Measurements from ENCODE around the gene RNU1-4.
"Not testable (repeated sequence)": the region's sequence is repeated elsewhere in the genome, so short reads cannot be mapped to it uniquely, and the experiment has no call there.

Gene RNU1-4

DNA sequence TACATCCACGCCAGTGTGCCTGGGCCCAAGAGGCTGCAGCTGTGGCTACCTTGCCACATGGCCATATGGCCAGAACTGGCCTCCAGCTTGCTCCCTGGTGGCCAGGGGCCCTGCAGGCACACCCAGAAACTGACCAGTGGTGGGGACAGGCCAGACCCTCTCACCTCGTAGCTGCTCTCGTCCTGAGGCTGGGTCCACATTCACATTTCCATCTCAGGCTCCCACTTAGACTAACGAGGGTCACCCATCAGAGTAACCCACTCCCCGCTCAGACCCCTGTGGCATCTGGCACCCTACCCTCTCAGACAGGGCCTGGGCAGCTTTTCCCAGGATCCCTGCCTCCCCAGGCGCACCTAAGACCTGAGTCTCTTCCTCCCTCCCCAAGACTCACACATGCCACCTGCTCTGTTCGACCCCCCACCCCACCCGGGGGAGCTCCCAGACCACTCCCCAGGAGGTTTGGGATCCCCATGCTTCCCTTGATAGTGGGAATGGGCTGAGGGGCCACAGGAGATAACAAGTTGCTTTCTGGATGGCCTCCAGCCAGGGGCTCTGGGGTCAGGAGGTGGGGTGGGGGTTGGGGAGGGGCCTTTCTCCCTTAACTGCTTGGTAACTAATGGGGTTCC lies 21.3 kb upstream of the RNU1-4 start:
- H3K4me3 ChIP-seq (ENCODE audit: low read depth, low read length) = peak overlapping the region; percentile 5
- TF ChIP-seq, protein P1, sequence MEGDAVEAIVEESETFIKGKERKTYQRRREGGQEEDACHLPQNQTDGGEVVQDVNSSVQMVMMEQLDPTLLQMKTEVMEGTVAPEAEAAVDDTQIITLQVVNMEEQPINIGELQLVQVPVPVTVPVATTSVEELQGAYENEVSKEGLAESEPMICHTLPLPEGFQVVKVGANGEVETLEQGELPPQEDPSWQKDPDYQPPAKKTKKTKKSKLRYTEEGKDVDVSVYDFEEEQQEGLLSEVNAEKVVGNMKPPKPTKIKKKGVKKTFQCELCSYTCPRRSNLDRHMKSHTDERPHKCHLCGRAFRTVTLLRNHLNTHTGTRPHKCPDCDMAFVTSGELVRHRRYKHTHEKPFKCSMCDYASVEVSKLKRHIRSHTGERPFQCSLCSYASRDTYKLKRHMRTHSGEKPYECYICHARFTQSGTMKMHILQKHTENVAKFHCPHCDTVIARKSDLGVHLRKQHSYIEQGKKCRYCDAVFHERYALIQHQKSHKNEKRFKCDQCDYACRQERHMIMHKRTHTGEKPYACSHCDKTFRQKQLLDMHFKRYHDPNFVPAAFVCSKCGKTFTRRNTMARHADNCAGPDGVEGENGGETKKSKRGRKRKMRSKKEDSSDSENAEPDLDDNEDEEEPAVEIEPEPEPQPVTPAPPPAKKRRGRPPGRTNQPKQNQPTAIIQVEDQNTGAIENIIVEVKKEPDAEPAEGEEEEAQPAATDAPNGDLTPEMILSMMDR (IDR thresholded peaks at IDR 0.05; ENCODE audit: borderline replicate concordance, insufficient read depth, low read depth, low read length) = no peak

DNA sequence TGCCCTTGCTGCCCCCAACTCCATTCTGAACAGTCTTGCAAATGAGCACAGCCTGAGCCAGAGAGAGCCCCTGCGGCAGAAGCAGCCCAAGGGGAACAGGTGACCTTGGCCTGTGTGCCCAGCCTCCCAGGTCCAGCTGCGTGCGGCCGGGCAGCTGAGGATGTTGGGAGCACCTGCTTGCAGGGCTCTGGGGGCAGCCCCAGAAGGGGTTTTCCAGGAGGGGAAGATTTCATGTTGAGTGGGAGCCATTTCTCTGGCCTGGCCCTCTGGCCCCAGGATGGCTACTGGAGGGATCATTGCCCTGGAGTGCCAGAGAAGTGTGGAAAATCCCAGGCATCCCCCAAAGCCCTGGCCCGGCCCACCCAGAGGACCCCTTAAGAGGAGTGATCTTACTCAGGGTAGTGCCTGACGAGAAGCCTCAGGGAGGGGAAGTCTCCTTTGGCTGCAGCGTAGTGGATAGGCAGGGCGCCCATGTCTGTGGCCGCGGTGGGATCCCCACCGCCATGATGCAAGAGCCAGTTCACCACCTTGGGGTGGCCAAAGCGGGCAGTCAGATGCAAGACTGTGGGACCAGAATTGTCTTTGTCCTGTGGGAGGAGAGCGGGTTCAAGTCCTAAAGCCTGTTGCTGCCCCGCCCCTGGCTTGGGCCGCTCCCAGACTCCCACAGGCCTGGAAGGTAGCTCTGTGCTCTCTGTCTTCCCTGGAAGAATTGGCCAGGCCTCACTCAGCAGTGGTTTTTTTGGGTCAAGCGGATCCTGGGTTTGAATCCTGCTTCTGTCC lies 20.6 kb upstream of the RNU1-4 start:
- TF ChIP-seq, protein P1 (IDR thresholded peaks at IDR 0.05; ENCODE audit: borderline replicate concordance, insufficient read depth, low read depth, low read length) = no peak

DNA sequence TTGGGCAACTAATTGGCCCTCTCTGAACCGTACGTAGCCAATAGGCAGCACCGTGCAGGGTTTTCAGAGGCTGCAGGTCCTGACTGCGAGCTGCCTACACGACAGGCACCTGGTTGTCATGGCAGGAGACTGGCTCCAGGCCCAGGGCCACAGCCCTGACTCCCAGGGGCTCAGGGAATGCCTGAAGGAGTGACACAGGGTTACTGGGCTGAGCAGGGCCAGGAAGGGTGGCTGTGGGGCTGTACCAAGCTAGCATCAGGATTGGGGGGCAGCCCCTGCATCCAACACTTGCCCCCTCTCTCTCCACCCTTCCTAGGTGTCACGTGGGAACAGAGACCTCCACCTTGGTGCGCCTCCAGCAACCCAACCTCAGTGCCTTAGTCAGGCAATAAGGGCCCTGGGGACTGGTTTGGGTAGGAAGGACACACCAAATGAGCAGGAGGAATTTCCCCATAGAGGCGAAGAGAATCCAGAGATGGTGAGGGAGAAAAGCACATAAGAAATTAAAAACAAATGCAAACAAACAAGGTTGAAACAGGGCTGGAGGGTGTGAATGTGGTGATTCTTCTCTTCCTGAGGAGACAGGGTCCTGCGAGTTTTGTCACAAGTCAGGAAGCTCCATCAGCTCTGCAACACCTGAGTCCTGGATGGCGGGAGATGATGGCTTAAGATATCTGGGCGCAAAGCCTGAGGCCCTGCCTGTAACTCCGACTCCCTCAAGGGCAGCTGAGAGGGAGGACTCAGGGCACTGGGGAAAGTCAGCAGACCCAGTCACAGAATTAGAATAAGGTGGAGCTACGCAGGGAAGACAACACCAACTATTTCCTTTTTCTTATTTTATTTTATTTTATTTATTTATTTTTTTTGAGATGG lies 19.7 kb upstream of the RNU1-4 start:
- no peak overlapping the region for H3K4me3 ChIP-seq (ENCODE audit: low read depth, low read length)
- TF ChIP-seq, protein P1 (IDR thresholded peaks at IDR 0.05; ENCODE audit: borderline replicate concordance, insufficient read depth, low read depth, low read length) = no peak

More for the DNA sequence above, 20.6 kb upstream of the RNU1-4 start:
- H3K4me3 ChIP-seq (ENCODE audit: low read depth, low read length) = no peak overlapping the region

DNA sequence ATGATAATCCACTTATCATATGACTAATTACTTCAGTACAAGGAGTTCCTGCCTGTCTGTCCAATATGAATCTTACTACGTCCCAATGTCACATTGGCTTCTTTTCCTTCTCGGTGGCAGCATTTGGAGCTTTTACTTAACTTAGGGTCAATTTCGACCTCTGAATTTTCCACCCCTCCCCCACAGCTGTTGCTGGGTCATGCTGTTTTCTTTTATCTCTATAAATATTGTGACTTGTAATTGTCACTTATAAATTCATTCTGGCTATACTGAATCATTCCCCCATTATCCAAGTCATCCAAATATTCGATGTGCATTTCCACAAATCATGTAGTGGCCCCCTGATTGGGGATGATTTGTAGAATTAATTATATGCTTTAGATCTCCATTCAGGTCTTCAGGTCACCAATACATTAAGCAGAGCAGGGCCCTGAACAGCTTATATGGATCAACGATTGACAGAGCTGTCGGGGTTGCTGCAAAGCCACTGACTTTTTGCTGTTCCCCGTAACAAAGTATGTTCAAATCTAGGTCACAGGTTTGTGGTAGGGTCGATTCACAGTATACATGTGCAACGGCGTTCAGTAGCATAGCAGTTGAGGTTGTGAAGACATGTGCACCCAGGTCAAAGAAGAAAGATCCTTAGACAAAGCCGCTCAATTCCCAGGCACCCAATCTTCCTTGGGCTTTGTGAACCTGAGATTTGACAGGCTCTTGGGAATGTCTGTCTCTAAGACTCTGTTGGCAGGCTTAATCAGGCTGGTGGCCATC lies 18.3 kb upstream of the RNU1-4 start:
- TF ChIP-seq, protein P1 (IDR thresholded peaks at IDR 0.05; ENCODE audit: borderline replicate concordance, insufficient read depth, low read depth, low read length) = no peak
- H3K4me3 ChIP-seq (ENCODE audit: low read depth, low read length) = no peak overlapping the region

DNA sequence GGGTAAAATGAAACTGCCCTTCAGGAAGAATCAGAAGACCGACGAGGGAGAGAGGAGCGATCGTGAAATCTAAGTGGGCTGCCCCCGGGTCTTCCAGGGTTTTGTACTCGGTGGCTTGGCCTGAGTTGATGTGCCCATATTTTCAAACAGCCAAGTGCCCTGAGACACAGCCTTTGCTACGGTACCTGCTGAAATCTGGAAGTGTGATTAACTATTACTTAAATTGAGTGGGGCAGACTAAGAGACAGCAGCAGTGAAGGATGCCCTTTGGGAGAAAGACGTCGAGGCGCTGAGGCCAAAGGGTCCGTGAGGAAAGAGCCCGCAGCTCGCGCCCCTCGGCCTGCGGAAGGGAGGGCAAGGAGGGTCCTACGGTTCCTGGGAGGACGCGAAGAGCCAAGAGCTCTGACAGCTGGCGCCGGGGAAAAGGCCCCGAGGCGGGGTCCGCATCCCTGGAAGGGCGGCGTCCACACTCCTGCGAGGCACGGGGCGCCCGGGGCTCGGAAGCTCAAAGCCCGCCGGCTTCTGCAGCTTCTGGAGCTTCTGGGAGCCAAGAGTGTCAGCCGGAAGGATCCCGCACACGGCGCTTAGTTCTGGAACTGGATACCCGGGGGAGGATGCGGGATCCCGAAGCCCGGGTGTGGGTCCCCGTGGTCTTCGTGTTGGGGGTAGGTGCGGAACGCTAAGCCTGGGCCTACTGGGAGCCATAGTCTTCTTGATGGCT lies 15.4 kb upstream of the RNU1-4 start:
- no peak overlapping the region for H3K4me3 ChIP-seq (ENCODE audit: low read depth, low read length)
- TF ChIP-seq, protein P1 (IDR thresholded peaks at IDR 0.05; ENCODE audit: borderline replicate concordance, insufficient read depth, low read depth, low read length) = no peak

DNA sequence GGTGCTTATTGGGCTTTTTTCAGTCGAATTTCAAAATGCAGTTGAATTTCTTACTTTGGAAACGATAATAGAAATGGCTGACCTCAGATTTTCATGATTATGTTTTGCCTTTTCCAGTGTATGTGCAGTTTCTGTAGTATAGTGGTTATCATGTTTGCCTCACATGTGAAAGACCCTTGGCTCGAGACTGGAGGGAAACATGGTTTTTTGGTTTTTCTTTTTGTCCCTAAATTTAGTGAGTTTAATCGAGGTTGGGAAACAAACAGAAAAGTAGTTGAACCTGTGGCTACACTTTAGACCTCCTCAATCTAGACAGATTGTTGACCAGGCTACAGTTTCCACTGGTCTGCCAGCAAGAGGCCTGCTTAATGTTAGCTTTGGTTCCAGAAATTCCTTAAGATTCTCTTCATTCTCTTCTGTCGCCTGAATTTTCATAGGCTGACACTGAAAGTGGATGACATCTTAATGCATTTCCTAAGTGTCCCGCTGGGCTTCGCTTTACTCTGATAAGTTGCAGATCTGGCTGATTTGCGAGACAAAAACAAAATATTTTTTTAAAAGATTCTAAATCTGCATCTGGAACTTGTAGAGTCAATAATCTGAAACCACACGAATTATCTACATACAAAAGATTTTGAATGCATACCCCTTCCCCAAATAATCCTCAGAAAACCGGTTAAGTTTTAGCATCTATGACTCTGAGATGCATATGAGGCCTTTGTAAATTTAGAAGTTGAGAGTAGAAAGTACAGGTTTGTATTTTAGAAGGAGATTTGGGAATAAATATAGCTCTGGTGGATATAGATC lies 14.7 kb upstream of the RNU1-4 start:
- H3K4me3 ChIP-seq (ENCODE audit: low read depth, low read length) = not testable (repeated sequence)

Measured in GM12875 (cell line).